ENCODE results near the gene ANKZF1.

GRCh38 chr2:219243291-219243761 is 13.7 kb downstream of the ANKZF1 start:
- TF ChIP-seq, protein P1, sequence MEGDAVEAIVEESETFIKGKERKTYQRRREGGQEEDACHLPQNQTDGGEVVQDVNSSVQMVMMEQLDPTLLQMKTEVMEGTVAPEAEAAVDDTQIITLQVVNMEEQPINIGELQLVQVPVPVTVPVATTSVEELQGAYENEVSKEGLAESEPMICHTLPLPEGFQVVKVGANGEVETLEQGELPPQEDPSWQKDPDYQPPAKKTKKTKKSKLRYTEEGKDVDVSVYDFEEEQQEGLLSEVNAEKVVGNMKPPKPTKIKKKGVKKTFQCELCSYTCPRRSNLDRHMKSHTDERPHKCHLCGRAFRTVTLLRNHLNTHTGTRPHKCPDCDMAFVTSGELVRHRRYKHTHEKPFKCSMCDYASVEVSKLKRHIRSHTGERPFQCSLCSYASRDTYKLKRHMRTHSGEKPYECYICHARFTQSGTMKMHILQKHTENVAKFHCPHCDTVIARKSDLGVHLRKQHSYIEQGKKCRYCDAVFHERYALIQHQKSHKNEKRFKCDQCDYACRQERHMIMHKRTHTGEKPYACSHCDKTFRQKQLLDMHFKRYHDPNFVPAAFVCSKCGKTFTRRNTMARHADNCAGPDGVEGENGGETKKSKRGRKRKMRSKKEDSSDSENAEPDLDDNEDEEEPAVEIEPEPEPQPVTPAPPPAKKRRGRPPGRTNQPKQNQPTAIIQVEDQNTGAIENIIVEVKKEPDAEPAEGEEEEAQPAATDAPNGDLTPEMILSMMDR (IDR thresholded peaks at IDR 0.05; ENCODE audit: insufficient read depth, low read depth, low read length): no peak
- no peak for TF ChIP-seq EZH2 (IDR thresholded peaks at IDR 0.05; ENCODE audit: insufficient read depth, low read length)

All from astrocyte (in vitro differentiated cells and primary cell).